HTR-8/SVneo (cell line): ENCODE results near the gene BMP3.
"Not testable (repeated sequence)": the region's sequence is repeated elsewhere in the genome, so short reads cannot be mapped to it uniquely, and the experiment has no call there.

ENCODE experiments used
- DNase-seq: peaks from one replicate; pipeline ENCODE4 v3.0.0; 2011; ENCODE audit warnings: low spot score, mixed read lengths; ENCODE audit not compliant: insufficient read length
- FAIRE-seq: peaks from 2 replicates; lab custom pipeline; 2011; peaks lifted over from hg19 to GRCh38; lab: Jason Lieb, UNC

The BMP3 gene

GRCh38 chr4:81030061-81030980 lies at the start of gene BMP3:
BMP3 (plus strand) TSS chr4:81030708; CDS start chr4:81031285, 577 bp downstream.
- FAIRE-seq (no peak), DNase-seq (no peak)

DNA sequence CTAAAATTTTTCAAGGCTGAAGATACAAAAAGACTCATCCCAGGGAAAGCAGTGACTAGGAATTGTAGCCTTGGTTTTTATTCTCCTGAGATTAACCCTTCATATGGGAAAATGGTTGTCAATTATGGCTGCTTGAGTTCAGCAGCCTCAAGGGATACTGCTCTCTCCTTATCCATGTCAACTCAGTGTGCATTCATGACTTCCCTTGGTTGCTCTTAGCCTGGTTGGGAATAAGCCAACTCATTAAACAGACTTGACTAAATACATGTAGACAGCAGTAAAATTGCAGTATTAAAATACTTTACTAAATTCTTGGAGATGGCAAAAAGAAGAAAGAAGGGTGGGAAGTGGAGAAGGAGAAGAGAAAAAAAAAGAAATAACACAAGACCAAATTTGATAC lies 44.5 kb upstream of the BMP3 start:
- DNase-seq = no peak
- no peak for FAIRE-seq

DNA sequence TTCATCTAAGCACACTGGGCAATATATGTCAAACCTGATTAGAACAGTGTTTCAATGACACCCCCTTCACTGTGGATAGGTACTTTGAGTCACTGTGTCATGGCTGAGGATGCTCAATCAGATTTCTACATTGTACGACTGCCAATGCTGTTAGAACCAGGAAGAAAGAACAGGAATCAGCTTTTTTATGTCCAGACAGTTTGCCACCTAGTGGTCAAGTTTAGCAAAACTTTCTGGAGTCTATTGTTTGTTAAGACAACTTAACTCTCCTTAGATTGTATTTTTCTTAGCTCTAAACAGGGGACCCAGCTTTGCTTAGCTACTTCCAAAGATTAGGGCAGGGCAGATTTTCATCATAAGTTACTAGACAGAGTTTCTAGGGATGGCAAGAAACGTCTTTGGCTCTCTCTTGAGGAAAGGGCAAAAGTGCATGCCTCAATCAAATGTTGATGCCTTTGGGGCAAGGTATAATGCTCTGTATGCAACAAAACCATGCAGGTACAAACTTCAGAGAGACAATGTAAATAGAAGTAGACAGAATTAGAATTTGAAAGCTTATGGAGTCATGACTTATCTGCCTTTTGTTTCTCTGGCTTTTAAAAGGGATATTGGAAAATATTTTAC lies 40.5 kb upstream of the BMP3 start:
- peak; percentile 0 for DNase-seq
- FAIRE-seq = no peak

DNA sequence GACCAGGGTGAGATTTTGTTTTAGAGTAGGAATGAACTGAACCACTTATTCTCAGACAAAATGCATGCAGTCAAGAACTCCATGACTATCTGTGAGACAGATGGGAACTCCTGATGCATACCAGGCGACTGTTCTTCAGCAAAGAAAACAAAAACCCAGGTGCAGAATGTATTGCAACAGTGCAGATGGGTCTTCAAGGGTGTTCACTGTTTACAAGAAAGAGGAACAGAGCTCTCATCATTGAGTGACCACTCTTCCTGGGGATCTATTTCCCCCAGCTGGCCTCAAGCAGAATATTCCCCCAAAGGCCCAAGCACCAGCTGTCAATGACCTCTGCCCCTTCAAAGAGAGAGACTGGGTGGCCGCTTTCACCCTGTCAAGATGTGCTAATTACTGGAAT lies 39.7 kb upstream of the BMP3 start:
- FAIRE-seq (no peak), DNase-seq (no peak)

GRCh38 chr4:80999943-81000342 lies 30.6 kb upstream of the BMP3 start:
- no peak for FAIRE-seq
- DNase-seq = no peak

DNA sequence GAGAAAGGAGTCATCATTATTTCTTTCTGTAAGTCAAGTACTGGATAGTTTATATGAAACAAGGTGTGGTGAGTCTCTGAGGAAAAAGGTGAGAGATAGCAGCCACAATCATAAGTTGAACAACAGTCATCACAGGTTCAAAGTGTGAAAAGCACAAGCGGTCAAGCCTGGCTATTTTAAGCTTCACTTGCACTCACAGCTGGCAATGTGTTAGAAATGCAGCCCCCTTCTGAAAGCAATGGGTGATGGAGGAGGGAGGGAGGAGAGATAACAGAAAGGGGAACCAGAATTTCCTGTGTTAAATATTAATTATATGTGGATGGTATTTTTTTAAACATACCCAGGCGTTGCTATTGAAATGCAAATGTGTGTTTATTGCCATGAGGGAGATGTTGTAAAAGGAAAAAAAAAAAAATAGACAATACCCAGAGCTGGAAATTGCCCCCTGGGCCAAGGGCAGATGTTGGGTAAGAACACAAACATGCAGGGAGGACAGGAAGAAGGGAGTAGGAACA lies 26.9 kb upstream of the BMP3 start:
- FAIRE-seq (no peak), DNase-seq (no peak)

GRCh38 chr4:81007417-81007816 lies 23.1 kb upstream of the BMP3 start:
- DNase-seq = no peak
- FAIRE-seq = no peak

GRCh38 chr4:81016566-81016965 lies 13.9 kb upstream of the BMP3 start:
- not testable (repeated sequence) for DNase-seq, FAIRE-seq

DNA sequence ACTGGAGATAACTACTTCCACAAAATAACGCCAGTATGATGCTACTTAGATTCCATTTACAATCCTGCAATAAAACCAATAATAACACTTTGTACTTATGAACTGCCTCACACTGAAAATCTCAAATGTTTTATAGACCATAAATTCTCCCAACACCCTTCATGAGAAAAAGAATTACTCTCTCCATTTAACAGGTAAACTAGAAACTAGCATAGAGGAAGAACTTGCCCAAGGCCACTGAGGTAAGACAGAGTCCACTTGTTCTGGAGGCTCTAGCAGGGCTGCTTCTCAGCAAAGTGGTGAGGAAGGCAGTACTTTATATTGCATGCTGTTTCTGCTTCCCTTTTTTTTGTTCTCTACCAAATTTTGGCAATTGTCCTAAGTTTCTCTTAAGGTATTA lies 11.5 kb upstream of the BMP3 start:
- no peak for FAIRE-seq
- no peak for DNase-seq

DNA sequence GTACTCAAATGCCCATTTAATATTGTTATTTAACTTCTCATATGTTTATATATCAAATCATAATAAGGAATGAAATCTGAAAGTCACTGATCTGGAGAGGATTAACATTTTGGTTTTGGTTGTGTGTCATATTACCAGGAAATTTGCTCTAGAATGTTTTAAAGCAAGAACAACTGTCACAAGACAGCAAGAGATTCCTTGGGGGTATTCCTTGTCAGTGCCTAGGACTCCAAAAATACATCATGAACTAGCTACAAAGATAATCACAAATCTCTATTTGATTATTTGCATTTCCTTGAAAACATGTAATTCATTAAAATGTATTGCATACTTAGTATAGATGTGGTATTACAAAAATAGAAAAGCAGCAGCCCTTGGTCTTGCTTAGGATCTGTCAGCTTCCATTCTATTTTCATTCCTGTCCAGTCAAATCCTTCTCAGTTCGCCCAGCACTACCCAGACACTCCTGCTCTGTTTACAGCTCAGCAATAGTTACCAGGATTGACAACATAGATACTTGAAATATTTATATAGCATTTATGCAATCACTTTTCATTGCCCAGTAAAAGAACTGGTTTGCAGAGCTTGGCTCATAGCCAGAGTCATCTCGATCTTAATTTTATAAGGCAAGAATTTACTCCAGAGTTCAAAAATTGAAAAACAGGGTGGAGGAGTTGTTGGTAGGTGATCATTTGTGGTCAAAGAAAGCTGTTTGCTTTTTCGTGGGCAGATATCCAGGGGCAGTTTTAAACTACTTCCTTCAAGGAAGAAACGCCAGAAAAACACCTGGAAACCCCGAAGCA lies 9.2 kb upstream of the BMP3 start:
- FAIRE-seq = no peak
- DNase-seq = no peak

- no peak for DNase-seq
- no peak for FAIRE-seq
Measured at GRCh38 chr4:81021981-81022380, 8.5 kb upstream of the BMP3 start.

- no peak for DNase-seq
- no peak for FAIRE-seq
Measured at GRCh38 chr4:81023484-81023883, 7.0 kb upstream of the BMP3 start.

DNA sequence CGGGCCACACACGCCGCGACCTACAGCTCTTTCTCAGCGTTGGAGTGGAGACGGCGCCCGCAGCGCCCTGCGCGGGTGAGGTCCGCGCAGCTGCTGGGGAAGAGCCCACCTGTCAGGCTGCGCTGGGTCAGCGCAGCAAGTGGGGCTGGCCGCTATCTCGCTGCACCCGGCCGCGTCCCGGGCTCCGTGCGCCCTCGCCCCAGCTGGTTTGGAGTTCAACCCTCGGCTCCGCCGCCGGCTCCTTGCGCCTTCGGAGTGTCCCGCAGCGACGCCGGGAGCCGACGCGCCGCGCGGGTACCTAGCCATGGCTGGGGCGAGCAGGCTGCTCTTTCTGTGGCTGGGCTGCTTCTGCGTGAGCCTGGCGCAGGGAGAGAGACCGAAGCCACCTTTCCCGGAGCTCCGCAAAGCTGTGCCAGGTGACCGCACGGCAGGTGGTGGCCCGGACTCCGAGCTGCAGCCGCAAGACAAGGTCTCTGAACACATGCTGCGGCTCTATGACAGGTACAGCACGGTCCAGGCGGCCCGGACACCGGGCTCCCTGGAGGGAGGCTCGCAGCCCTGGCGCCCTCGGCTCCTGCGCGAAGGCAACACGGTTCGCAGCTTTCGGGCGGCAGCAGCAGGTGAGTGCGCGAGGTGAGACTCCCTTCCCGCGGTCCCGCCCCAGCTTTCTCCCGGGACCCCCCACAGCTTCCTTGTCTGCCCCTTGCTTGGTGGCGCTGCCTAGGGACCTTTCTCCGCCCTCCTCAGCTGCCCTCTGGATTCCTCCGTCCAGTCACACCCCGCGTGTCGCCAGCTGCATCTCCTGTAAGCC lies 678 bp downstream of the BMP3 start:
- no peak for FAIRE-seq
- no peak for DNase-seq

DNA sequence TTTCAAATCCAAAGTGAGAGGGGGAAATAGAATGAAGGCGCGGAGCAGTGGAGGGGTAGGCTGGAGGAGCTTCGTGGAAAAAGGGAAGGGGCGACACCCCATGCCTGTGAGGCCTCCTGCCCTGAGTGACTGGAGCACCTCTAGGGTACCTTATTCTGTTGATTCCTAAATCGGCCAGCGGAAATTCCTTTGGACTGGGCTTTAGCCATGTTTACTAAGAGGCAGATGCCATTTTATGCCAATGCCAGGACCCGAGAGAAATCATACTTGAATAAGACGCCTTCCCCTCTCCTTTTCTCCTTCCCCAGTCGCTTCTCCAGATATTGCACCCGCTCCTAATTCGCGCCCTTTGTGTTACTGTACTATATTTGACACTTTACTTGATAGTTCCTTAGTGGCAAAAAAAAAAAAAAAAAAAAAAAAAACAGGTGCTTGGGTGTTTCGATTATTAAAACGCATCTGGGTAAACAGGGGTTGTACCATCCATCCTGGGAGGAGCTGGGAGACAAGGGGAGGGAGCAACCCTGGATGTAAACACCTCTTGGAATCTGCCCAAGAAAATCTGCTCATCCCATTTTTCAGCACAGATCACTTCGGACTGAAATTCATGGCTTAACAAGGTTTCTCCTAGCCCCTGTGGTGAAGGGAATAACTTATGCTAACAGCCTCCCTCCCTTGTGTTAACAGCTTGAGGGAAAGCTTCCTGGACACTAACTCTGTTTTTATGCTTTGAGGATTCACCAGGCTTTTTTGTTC lies 1.5 kb downstream of the BMP3 start:
- no peak for FAIRE-seq
- no peak for DNase-seq

- DNase-seq (no peak), FAIRE-seq (no peak)
Measured at GRCh38 chr4:81032771-81033684, 2.5 kb downstream of the BMP3 start.

DNA sequence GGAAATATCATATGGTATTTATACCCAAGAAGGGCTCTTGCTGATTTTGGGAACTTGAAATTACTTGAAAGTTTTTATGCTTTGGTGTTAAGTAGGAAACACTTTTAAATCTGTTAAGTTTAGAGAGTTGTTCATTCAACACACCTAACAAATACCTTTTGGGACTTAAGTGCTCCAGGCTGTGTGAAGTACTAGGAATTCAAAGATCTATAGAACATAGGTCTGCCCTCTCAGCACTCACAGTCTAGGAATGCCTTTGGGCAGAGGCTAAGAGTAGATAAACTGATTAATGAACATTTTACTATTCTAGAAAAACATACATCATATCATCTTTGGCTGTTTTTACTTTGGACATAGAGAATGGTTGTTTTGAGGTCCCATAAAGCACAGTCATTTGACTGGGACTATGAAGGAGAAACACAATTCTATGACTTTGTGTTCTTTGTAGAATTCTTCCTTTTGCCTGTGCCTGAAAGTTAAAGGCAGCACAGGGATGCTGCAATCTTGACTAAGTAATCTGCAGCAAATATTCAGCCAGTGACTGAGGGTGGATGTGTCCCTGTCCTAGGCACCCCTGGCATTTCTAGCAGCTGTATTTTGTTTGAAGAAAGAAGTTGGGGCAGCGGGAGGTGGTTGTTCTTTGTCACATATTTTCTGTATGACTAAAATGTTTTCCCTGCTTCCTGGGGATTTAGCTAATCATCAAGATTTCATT lies 8.3 kb downstream of the BMP3 start:
- DNase-seq = no peak
- FAIRE-seq = no peak

DNA sequence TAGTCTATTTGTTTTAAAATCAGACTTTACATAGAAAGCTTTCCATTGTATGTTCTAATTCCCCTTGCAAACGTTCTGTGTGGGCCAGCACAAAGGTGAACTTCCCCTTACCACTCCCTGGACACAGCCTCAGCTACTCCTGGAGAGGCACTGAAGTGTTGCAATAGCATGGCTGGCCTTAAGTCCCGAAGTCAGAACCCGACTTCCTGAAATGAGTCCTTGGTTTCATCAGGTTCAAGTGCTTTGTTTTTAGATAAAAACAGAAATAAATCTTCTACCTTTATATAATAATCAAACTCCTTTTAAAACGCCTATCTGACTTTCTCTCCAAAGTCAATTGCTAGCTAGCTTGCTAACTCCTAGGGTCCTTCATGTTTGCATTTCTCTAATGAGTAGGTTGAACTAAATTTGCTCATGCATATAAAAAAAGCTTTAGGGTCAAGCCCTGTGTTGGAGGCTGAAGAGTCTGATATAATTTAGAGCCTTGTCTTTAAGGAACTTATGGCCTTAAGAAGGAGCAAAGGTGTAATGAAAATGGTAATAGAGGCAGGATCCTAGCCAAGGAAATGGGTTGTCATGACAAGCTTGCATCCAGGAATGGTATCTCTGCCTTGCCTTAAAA lies 9.0 kb downstream of the BMP3 start:
- FAIRE-seq = no peak

More for the DNA sequence above, 9.0 kb downstream of the BMP3 start:
- DNase-seq = no peak
